ENCODE results near the gene ZC3H10.
"Not testable (repeated sequence)": the region's sequence is repeated elsewhere in the genome, so short reads cannot be mapped to it uniquely, and the experiment has no call there.

Gene ZC3H10

DNA sequence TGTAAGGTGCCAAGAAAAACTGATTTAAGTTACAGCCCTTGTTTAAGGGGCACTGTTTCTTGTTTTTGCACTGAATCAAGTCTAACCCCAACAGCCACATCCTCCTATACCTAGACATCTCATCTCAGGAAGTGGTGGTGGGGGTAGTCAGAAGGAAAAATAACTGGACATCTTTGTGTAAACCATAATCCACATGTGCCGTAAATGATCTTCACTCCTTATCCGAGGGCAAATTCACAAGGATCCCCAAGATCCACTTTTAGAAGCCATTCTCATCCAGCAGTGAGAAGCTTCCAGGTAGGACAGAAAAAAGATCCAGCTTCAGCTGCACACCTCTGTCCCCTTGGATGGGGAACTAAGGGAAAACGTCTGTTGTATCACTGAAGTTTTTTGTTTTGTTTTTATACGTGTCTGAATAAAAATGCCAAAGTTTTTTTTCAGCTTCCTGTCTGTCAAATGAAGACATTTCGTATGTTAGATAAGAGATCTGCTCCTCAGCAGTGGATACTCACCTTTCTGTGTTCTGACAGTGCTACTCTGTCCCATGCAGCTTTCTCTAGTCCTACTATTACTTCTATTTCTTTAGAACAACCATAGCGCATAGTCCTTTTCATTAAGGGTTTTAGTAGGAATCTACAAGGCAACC is 14.9 kb upstream of the ZC3H10 start:
- no peak for ATAC-seq

DNA sequence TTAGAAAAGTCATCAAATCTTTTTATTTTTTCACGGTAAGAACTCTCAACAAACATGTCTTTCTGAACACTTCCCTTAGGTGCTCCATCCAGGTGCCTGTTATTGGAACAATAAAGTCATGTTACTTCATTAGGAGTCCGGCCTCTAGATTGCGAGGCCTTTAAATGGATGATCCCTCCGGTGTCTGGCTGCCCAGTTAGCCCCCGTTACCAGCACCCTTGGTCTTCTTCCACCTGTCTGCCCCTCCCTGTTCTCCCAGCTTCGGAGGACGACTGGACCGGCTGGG is 14.3 kb upstream of the ZC3H10 start:
- no peak for ATAC-seq

DNA sequence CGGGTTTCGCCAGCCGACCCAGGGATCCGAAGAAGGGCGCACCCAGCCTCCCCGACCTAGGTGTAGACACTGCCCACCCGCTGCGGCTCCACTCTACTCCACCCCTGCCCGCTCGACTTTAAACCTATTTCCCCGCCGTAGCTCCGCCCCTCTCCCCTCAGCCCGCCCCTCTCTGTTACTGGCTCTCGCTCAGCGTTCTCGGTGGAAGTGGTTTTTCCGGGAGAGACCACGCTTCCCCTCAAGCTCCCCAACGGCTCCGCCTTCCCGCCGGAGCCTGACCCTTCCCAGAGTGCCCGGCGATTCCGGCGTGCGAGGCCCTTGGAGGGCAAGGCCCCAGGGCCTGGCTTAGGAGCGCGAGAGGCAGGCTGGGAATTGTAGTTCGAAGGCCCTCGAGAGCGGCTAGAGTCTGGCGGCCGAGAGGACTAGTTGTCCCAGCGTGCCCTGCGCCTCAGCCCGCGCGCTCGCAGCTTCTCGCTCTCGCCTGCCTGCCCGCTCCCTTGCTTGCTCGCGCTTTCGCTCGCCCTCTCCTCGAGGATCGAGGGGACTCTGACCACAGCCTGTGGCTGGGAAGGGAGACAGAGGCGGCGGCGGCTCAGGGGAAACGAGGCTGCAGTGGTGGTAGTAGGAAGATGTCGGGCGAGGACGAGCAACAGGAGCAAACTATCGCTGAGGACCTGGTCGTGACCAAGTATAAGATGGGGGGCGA is 13.8 kb upstream of the ZC3H10 start, which contains the start of gene PA2G4:
Gene PA2G4, plus strand, starts transcription at position 451 of the 706 bp plus-strand sequence. Its CDS starts 179 bp downstream, at position 630.
- ATAC-seq = peak; percentile 94 to 96

DNA sequence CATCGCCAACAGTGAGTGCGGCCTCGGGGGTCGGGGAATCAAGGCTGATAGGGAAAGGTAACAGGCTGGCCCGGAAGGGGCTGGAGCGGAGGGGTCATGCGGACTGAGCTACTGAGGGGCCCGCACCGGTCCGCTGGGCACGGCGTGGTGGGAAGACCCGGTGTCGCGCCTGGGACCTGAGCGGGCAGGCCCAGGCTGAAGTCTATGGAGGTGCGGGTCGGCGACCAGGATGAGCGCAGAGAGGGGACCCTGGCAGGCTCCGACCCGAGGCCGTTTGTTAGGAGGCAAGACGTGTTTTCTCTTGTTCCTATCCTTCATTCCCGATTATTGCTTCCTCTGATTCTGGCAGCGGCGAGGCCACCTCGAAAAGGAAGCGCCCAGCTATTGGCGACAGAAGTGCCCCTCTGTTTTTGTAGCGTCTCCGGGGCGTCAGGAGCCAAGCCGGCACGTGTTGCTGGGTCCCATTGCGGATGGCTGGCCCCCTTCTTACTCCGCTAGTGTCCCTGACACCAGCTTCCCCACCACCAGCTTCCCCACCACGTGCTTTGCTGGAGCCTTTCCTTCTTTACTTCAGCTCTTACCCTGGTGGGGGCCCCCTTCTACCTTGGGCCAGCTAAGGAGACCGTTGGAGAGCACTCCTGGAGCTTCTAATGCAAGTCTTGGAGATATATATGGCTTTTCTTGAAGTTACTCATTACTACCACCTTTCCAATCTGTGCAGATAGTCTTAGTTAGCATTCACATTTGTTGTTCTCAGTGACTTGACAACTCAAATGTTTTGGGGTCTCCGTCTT is 13.1 kb upstream of the ZC3H10 start:
- ATAC-seq = peak; percentile 1 to 5

DNA sequence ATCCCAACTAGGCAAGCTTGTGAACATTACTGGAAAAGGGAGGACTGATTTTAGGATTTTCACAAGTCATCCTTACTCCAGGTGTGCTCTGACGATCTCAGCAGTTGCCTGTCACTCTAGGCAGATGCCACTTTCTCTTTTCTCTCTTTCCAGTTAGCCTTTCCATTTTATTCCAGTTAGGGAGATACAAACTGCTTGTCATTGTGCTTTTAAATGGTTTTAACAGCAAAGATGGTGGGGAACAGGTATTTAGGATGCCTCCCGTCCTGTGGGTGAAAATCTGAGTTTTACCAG is 12.5 kb upstream of the ZC3H10 start:
- no peak for ATAC-seq

DNA sequence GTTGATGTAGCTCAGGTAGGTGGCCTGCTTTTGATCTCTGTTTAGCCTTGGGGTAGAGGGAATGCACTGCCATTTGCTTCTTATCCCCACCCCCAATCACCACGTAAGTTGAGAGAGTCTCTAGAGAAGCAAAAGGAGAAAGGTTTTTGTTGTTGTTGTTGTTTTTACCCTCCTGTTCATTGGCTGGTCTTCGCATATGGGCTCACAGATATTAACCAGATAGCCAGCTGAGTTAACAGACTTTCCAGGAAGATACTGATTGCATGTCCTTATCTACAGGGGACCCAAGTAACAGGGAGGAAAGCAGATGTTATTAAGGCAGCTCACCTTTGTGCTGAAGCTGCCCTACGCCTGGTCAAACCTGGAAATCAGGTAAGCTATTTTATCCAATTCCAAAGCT is 10.8 kb upstream of the ZC3H10 start:
- ATAC-seq = no peak

DNA sequence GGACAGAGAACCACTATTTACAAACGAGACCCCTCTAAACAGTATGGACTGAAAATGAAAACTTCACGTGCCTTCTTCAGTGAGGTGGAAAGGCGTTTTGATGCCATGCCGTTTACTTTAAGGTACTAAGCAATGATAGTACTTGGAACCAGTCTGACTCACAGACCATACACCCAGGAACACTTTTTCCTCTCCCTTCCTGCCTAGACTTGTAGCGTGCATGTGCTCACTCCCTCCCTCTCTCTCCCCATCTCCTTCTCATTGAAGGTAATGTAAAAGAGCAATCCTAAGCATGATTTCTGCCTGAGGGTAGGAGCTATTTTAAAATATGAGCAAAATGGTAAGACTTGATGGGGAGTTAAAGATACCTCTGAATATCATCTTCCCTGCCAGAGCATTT is 7.5 kb upstream of the ZC3H10 start:
- no peak for ATAC-seq

DNA sequence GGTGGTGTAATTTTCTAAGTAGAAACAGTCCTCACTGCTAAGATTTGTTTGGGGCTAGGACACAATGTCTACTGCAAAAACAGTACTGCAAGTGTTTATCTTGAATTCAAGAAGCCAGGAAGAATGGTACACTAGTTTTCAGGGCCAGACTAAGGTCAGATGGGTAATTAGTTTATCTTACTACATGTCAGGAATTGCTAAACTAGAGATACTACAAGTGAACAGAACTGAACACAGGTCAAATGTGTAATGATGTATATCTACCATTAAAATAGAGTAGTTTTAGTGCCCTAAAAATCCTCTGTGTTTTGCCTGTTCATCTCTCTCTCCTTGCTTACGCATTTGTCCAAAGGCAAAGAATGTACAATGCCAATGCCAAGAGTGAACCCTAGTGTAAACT is 4.0 kb upstream of the ZC3H10 start:
- ATAC-seq = no peak

DNA sequence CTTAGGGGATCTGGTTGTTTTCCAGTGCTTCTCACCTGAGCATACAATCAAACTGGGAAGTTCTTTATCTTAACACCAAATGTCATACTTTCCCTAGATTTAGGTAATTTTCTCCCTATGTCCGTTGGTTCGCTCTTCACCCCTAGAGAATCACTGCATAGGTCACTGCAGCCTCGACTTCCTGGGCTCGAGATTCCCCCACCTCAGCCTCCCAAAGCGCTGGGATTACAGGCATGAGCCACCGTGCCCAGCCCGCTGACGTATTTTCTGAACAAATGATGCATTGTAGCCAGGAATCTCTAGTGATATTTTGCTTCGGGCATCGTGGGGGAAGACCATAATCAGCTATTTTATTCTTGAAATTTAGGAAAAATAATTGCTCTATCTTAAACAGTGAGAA is 2.7 kb upstream of the ZC3H10 start:
- ATAC-seq = no peak

DNA sequence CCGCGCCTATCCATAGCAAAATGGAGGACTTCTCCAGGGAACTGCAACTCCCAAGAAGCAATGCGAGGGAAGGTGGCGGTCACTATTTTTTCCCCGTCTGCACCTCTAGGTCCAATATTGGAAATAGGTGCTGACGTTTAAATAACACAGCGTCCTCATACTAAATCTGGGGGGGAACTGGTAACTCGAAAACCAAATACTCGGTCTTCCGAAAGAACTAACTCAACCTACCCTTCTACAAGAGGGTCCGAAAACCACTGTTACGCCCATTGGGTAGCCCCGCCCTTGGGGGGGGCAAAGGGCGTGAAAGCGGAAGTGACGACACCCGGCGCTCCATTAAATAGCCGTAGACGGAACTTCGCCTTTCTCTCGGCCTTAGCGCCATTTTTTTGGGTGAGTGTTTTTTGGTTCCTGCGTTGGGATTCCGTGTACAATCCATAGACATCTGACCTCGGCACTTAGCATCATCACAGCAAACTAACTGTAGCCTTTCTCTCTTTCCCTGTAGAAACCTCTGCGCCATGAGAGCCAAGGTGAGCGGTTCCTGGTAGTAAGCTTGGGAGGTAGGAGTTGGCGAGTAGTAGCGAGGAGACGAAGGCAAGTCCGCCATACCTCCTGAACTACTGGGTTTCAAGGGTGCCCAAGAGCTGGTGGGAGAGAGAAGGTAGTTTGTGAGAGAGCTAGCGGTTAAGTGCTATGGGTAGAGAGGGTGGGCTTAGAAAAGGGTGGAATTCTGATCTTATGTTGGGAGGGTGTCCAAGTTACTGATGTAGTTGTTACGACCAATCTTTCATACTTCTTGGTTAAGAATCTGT is 1.6 kb upstream of the ZC3H10 start, which contains the start of gene RPL41:
Gene RPL41, plus strand, starts transcription at position 367 of the 815 bp plus-strand sequence.
- peak; percentile 36 to 42 for ATAC-seq

DNA sequence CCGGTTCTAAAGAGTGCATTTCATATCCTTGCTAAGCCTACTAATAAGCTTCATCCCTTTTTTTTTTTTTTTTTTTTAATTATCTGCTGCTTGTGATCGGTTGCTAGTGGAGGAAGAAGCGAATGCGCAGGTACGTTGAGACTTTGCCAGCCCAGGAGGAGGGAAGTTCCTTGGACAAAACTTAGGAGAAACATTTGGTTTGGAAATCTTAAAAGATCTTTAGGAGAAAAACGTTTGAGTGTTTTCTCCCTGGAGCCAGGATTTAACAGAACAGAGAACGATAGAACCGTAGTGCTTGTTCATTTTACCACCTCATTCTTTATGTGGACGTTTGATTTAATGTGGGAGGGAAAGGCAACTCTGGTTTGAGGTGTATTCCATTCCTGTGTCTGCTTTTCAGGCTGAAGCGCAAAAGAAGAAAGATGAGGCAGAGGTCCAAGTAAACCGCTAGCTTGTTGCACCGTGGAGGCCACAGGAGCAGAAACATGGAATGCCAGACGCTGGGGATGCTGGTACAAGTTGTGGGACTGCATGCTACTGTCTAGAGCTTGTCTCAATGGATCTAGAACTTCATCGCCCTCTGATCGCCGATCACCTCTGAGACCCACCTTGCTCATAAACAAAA is 872 bp upstream of the ZC3H10 start:
- ATAC-seq = not testable (repeated sequence)

DNA sequence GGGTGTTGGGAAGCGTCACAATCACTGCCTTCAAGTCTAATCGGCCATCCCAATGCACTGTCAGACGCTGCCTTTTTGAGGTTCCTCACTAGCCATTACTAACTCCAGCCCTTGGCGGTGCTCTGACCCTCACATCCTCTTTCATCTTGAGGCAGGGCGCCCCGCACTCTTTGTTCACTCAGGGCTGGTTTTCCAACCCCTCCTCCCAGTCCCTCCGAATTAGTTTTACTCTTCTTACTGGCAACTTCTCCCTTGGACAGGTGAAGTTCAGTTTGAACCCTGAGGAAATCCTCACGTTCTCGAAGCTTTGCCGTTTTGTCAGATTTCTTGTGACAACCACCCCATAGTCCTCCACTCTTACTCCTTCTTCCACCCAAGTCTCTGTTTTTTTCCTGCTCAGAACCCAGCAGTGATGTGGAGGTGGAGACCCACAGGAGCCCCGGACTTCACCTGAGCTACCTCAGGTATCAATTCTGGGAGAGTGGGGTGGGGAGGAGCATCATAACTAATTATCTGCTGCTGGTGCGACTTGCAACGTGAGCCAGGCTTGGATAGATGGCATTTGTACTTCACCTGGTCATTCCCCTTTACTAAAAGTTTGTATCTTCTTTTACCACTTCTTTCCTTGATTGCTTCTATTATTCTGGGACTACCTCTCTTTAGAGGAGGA is 757 bp downstream of the ZC3H10 start:
- ATAC-seq = no peak

DNA sequence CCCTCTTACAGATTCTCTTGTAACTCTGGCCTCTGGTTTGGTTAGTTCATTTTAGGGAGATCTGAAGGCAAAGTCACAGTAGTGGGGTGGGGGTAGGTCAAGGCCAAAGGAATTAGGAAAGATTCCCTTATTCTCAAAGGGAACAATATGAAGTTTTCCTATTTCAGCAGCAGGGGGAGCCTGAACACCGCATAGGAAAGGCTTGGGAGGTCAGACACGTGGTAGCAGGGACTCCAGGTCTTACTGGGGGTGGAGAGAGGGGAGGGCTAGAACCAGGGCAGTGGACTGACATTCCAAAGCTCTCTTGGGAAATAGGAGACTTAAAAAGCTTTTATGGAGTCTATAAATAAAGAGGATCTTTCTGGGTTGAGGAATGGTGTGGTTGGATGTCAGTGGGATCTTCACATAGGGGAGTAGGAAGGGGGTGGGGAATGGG is 1.3 kb downstream of the ZC3H10 start:
- no peak for ATAC-seq

DNA sequence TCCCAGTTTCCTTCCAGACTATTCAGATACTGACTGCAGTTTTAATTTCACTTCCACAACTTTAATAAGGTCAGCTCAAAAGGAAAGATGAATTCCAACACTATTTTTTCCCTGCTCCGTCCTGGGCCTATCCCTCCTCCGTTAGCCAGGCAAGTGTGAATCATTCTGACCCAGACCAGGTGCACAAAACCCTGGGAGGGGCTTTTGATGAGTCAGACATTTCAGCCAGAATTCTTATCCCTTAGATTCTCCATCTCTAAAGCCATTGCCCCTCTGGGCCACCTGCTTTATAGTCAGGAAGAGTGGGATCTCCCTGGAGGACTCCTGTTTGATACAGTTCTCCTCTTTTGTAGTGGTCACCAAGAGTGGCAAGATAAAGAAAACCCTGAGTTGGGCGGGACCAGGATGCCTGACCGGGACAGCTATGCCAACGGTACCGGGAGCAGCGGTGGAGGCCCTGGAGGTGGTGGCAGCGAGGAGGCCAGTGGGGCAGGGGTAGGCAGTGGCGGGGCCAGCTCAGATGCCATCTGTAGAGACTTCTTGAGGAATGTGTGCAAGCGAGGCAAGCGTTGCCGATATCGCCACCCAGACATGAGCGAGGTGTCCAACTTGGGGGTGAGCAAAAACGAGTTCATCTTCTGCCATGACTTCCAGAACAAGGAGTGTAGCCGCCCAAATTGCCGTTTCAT is 2.2 kb downstream of the ZC3H10 start:
- no peak for ATAC-seq

DNA sequence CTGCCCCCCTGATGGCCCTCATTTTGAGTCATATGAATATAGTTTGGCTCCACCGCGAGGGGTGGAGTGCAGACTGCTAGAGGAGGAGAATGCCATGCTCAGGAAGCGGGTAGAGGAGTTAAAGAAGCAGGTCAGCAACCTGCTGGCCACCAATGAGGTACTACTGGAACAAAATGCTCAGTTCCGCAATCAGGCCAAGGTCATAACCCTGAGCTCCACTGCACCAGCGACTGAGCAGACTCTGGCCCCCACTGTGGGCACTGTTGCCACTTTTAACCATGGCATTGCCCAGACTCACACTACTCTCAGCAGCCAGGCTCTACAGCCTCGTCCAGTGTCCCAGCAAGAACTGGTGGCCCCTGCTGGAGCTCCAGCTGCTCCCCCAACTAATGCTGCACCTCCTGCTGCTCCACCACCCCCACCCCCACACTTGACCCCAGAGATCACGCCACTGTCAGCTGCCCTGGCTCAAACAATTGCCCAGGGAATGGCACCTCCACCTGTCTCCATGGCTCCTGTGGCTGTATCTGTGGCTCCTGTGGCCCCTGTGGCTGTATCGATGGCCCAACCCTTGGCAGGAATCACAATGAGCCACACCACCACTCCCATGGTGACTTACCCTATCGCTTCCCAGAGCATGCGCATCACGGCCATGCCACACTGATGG is 3.3 kb downstream of the ZC3H10 start:
- ATAC-seq = no peak

DNA sequence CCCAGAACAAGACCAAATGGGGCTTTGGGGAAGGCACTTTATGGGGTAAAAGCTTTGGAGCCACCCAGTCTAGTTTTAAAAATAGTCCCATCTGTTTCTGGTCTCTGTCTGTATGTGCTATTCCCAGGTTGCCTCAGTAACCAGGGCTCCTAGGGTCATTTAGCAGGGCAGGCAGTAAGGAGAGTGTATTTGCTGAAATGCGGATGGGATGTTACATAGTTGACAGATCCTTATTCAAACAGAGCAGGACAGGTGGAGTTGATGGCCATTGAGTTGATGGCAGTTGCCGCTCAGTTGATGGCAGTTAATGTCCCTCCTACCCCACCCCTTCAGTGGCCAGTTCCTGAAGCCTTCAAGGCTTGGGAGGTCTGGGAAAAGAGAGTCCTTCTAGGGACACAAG is 4.6 kb downstream of the ZC3H10 start:
- ATAC-seq = no peak

DNA sequence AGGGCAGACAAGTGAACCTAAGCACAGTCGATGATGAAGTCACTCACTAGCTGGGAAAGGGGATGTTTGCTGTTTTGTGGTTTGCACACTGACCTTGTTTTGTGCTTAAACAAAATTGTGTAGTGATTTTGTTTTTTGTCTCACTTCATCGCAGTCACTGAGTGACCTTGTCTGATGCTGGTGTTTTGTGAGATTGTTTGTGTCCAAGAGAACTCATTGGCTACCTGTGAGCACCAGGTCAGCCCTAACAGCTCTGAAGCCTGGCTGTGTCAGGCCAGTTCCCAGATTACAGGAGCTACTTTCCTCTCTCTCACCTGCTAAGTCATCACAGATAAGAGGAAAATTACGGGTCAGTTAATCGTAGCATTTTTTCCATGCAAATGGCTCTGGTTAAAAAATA is 6.1 kb downstream of the ZC3H10 start:
- ATAC-seq = no peak

DNA sequence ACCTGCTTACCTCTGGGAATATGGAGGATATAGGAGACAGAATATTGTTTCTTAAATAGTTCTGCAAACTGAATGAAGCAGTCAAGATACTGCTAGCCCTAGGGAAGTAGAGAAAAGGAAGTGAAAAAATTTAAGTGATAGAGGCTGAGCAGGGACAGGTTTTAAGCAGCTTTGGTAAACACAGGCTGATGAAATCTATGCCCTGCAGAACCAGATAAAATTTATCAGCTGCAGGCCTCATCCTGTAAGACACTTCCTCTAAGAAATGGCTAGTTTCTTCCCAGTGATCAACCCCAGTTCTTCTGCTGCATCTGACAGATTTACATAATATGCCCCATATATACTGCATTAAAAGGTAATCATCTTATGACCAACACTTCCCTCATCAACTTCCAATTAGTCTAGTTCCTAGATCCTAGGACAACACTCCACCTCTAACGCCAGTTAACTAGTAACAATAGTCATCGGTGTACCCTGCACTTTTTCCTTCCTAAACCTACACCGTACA is 8.7 kb downstream of the ZC3H10 start:
- no peak for ATAC-seq

DNA sequence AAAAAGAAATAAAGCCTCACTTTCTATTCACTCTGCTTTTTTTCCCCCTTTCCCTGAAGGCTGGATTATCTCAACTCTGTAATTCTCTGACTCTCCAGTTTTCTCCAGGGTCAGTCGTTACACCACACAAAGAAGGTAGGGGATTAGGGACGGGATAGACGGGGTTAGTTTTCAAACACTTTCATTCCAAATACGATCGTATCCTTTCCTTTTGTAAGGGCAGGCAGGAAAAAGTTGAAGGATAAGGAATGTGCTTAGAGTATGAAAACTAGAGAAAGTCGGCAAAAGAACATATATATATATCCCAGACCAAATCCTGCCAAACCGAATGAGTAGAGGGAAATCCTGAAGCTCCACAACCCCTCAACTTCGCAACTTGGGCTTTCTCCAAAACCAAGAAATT is 9.4 kb downstream of the ZC3H10 start:
- no peak for ATAC-seq

DNA sequence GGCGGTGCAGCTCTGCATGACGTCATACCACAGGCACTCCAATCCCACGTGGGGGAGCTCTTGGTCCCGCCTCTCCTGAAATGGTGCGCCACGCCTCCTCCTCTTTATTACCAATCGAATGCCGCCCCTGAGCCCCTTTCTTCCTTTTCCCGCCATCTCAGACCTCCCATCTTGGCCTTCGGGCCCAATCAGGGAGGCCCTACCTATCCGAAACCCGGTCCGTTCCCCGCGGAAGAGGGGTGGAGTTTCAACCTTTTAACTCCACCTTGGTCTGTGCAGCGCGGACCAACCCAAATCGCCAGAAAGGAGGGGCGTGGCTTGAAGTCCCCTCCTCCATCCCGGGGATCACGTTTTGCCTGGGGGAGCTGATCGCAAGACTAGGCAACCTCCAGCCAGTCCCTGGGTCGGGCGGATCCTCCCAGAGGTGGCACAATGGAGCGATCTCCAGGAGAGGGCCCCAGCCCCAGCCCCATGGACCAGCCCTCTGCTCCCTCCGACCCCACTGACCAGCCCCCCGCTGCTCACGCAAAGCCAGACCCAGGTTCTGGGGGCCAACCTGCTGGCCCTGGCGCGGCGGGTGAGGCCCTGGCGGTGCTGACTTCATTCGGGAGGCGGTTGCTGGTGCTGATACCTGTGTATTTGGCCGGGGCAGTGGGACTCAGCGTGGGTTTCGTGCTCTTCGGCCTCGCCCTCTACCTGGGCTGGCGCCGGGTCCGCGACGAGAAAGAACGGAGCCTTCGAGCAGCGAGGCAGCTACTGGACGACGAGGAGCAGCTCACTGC is 10.0 kb downstream of the ZC3H10 start, which contains the start of gene ESYT1:
Gene ESYT1, plus strand, starts transcription at position 380 of the 782 bp plus-strand sequence. Its CDS starts 53 bp downstream, at position 433.
- peak; percentile 95 to 97 for ATAC-seq
